ENCODE measurements around the gene CPNE2.
A peak's percentile ranks its signal among the peaks of the same experiment; 100 is the strongest.
"Not testable (repeated sequence)": the region's sequence is repeated elsewhere in the genome, so short reads cannot be mapped to it uniquely, and the experiment has no call there.

CPNE2 gene

DNA sequence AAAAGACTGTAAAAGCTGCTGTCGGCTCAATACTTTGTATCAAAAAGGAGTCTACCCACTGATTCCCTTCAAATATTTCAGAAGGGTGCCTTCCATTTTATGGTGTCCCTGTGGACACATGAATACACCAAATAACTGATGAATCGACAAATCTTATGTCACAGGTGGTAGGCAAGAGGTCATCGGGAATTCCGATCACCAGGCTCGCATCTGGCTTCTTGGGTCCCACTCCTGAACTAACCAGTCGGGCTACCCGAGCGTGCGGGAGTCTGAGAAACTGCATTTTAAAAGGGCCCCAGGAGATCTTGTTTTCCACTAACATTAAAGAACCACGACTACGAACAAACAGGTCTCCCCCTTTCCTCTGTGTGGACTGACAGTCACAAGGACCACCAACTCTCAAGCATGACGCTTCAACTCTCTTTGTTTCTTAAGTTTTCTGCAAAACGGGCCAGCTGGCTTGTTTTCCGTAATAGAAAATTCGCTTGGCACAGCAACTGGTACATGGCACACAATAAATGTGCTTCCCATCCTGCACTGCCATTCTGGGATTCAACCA lies 92.6 kb downstream of the CPNE2 start:
- H3K4me3 ChIP-seq (ENCODE audit: low read length), result peak overlapping the region; percentile 86
- peak overlapping the region; percentile 94 for H3K27ac ChIP-seq (ENCODE audit: low read depth, low read length)
- peak overlapping the region; percentile 88 for H3K9ac ChIP-seq (ENCODE audit: low read length)
- H3K27me3 ChIP-seq (ENCODE audit: control insufficient read depth, insufficient read depth, low read length), result no peaks in the 10 kb centered on the region
- H3K36me3 ChIP-seq (ENCODE audit: control insufficient read depth, insufficient read depth, low read length), result no peaks in the 10 kb centered on the region
- peaks cover 9% of the 10 kb centered on the region for H3K4me1 ChIP-seq (ENCODE audit: control insufficient read depth, insufficient read depth, low read length)

- Histone ChIP-seq H3K4me3 (ENCODE audit: low read length) (peak overlapping the region; percentile 86), H3K36me3 (ENCODE audit: control insufficient read depth, insufficient read depth, low read length) (no peaks in the 10 kb centered on the region), H3K4me1 (ENCODE audit: control insufficient read depth, insufficient read depth, low read length) (peaks cover 10% of the 10 kb centered on the region), H3K27ac (ENCODE audit: low read depth, low read length) (peak overlapping the region; percentile 94), H3K9ac (ENCODE audit: low read length) (peak overlapping the region; percentile 88), H3K27me3 (ENCODE audit: control insufficient read depth, insufficient read depth, low read length) (no peaks in the 10 kb centered on the region)
Observed at GRCh38 chr16:57185446-57185944, 93.1 kb downstream of the CPNE2 start.

- H3K4me3 ChIP-seq (ENCODE audit: low read length), result peak within 1 kb of the TSS; percentile 97
- no peaks in the 10 kb centered on the region for H3K27me3 ChIP-seq (ENCODE audit: control insufficient read depth, insufficient read depth, low read length)
- H3K27ac ChIP-seq (ENCODE audit: low read depth, low read length), result peak within 1 kb of the TSS; percentile 97
- peaks cover 12% of the 10 kb centered on the region for H3K4me1 ChIP-seq (ENCODE audit: control insufficient read depth, insufficient read depth, low read length)
- H3K36me3 ChIP-seq (ENCODE audit: control insufficient read depth, insufficient read depth, low read length), result no peaks in the 10 kb centered on the region
- peak within 1 kb of the TSS; percentile 88 for H3K9ac ChIP-seq (ENCODE audit: low read length)
Observed at GRCh38 chr16:57185945-57186871, 93.8 kb downstream of the CPNE2 start, which contains the start of the genes PSME3IP1 and RSPRY1. TSS of gene PSME3IP1 (minus strand) at chr16:57186039. CDS start at chr16:57173854, 12,185 bp downstream. TSS of gene RSPRY1 (plus strand) at chr16:57186329. CDS start at chr16:57204659, 18,330 bp downstream.

GRCh38 chr16:57186872-57187854 lies 94.8 kb downstream of the CPNE2 start:
- H3K36me3 ChIP-seq (ENCODE audit: control insufficient read depth, insufficient read depth, low read length), result no peaks in the 10 kb centered on the region
- peak overlapping the region; percentile 63 for H3K9ac ChIP-seq (ENCODE audit: low read length)
- peak overlapping the region; percentile 97 for H3K27ac ChIP-seq (ENCODE audit: low read depth, low read length)
- H3K4me1 ChIP-seq (ENCODE audit: control insufficient read depth, insufficient read depth, low read length), result peaks cover 15% of the 10 kb centered on the region
- H3K4me3 ChIP-seq (ENCODE audit: low read length), result peak overlapping the region; percentile 97
- no peaks in the 10 kb centered on the region for H3K27me3 ChIP-seq (ENCODE audit: control insufficient read depth, insufficient read depth, low read length)

DNA sequence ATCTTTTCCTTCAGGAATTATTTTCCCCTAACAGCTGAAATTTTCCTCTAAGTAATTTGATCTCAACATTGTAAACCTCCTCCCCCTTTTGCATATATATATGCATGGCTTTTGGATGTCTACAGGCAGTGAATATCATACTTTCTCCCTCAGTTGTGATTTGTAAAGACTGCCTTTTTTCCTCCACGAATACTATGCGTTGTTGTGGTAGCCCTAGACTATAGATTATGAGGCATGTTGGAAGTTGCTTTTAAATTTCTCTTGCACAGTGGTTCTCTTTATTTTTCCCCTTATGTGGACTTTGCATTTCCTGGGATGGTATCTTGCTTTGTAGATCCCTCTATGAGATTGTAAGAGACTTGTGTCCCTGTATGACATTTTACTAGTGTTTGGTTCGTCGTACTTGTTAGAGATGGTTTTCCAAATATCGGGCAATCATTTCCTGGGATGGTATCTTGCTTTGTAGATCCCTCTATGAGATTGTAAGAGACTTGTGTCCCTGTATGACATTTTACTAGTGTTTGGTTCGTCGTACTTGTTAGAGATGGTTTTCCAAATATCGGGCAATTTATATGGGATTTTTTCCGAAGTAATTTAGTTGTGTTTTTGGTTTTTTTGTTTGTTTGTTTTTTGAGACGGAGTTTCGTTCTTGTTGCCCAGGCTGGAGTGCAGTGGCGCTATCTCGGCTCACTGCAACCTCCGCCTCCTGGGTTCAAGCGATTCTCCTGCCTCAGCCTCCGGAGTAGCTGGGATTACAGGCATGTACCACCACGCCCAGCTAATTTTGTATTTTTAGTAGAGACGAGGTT lies 95.7 kb downstream of the CPNE2 start:
- not testable (repeated sequence) for H3K9ac ChIP-seq (ENCODE audit: low read length); H3K27me3 ChIP-seq (ENCODE audit: control insufficient read depth, insufficient read depth, low read length); H3K27ac ChIP-seq (ENCODE audit: low read depth, low read length); H3K36me3 ChIP-seq (ENCODE audit: control insufficient read depth, insufficient read depth, low read length)
- Histone ChIP-seq H3K4me1 (ENCODE audit: control insufficient read depth, insufficient read depth, low read length) (peaks cover 17% of the 10 kb centered on the region), H3K4me3 (ENCODE audit: low read length) (peak overlapping the region; percentile 97)

- Histone ChIP-seq H3K4me1 (ENCODE audit: control insufficient read depth, insufficient read depth, low read length) (peaks cover 17% of the 10 kb centered on the region), H3K27ac (ENCODE audit: low read depth, low read length) (no peak overlapping the region), H3K9ac (ENCODE audit: low read length) (no peak overlapping the region), H3K27me3 (ENCODE audit: control insufficient read depth, insufficient read depth, low read length) (no peaks in the 10 kb centered on the region), H3K4me3 (ENCODE audit: low read length) (no peak overlapping the region), H3K36me3 (ENCODE audit: control insufficient read depth, insufficient read depth, low read length) (no peaks in the 10 kb centered on the region)
Observed at GRCh38 chr16:57188711-57189002, 96.3 kb downstream of the CPNE2 start.

GRCh38 chr16:57189527-57189926 lies 97.1 kb downstream of the CPNE2 start:
- not testable (repeated sequence) for H3K9ac ChIP-seq (ENCODE audit: low read length); H3K27me3 ChIP-seq (ENCODE audit: control insufficient read depth, insufficient read depth, low read length); H3K27ac ChIP-seq (ENCODE audit: low read depth, low read length); H3K36me3 ChIP-seq (ENCODE audit: control insufficient read depth, insufficient read depth, low read length); H3K4me3 ChIP-seq (ENCODE audit: low read length)
- H3K4me1 ChIP-seq (ENCODE audit: control insufficient read depth, insufficient read depth, low read length), result peaks cover 23% of the 10 kb centered on the region

GRCh38 chr16:57190136-57190535 lies 97.8 kb downstream of the CPNE2 start:
- Histone ChIP-seq H3K27ac (ENCODE audit: low read depth, low read length) (no peak overlapping the region), H3K36me3 (ENCODE audit: control insufficient read depth, insufficient read depth, low read length) (no peaks in the 10 kb centered on the region), H3K27me3 (ENCODE audit: control insufficient read depth, insufficient read depth, low read length) (no peaks in the 10 kb centered on the region), H3K9ac (ENCODE audit: low read length) (no peak overlapping the region), H3K4me3 (ENCODE audit: low read length) (no peak overlapping the region), H3K4me1 (ENCODE audit: control insufficient read depth, insufficient read depth, low read length) (peaks cover 19% of the 10 kb centered on the region)

DNA sequence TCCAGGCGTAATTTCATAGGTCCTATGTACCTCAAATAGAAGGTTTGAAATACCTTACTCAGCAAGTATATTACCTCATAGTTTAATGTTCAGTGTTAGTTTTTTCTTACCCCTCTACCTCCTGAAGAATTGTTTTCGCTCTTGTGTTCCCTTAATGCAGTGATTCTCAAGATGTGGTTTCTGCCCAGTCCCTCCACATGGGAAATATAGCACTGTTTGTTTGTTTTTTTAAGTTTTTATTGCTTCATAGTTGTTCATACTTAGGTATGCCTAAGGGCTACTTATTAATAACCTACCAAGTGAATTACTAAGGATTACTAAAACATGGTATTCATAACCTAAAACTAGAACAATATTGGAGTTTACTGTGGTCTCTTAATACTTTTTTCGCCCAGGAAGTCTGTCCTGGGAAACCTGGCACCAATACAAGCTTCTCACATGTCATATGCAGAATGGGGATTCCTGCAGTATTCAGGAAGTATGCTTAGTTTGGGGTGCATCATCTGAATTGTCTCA lies 98.7 kb downstream of the CPNE2 start:
- no peak overlapping the region for H3K27ac ChIP-seq (ENCODE audit: low read depth, low read length)
- no peaks in the 10 kb centered on the region for H3K27me3 ChIP-seq (ENCODE audit: control insufficient read depth, insufficient read depth, low read length)
- H3K4me3 ChIP-seq (ENCODE audit: low read length), result no peak overlapping the region
- H3K4me1 ChIP-seq (ENCODE audit: control insufficient read depth, insufficient read depth, low read length), result peaks cover 20% of the 10 kb centered on the region
- no peaks in the 10 kb centered on the region for H3K36me3 ChIP-seq (ENCODE audit: control insufficient read depth, insufficient read depth, low read length)
- H3K9ac ChIP-seq (ENCODE audit: low read length), result no peak overlapping the region

- H3K9ac ChIP-seq (ENCODE audit: low read length), result no peak overlapping the region
- H3K27ac ChIP-seq (ENCODE audit: low read depth, low read length), result no peak overlapping the region
- H3K4me3 ChIP-seq (ENCODE audit: low read length), result no peak overlapping the region
- peaks cover 30% of the 10 kb centered on the region for H3K4me1 ChIP-seq (ENCODE audit: control insufficient read depth, insufficient read depth, low read length)
- H3K36me3 ChIP-seq (ENCODE audit: control insufficient read depth, insufficient read depth, low read length), result no peaks in the 10 kb centered on the region
- no peaks in the 10 kb centered on the region for H3K27me3 ChIP-seq (ENCODE audit: control insufficient read depth, insufficient read depth, low read length)
Observed at GRCh38 chr16:57192146-57192545, 99.8 kb downstream of the CPNE2 start.

DNA sequence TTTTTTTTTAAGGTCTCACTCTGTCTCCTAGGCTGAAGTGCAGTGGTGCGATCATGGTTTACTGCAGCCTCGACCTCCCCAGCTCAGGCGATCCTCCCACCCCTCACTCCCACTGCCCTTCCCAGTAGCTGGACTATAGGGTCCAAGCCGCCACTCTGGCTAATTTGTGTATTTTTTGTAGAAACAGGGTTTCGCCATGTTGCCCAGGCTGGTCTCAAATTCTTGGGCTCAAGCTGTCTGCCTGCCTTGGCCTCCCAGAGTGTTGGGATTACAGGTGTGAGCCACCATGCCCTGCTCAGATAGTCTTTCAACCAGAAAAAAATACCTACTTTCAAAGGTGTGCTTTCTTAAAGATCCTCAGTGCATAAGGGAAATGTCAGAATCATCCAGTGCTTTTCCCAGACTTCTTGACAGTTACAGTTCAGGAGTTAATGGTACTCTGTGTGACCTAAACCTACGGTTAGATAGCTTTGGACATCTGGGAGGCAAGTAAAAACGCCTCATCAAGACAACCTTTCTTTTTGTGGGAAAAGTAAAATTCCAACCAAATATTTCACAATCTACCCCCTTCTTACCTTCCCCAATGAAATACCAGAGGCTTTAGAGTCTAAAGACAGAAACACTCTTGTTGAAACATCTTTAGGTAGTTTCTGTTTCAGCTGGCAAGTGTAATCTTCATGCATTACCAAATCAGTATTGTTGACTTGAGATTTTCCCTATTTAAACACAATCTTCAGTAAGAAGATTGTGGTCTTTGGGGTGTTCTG lies 100.5 kb downstream of the CPNE2 start:
- no peak overlapping the region for H3K4me3 ChIP-seq (ENCODE audit: low read length)
- H3K36me3 ChIP-seq (ENCODE audit: control insufficient read depth, insufficient read depth, low read length), result no peaks in the 10 kb centered on the region
- H3K27me3 ChIP-seq (ENCODE audit: control insufficient read depth, insufficient read depth, low read length), result no peaks in the 10 kb centered on the region
- no peak overlapping the region for H3K9ac ChIP-seq (ENCODE audit: low read length)
- H3K4me1 ChIP-seq (ENCODE audit: control insufficient read depth, insufficient read depth, low read length), result peaks cover 28% of the 10 kb centered on the region
- H3K27ac ChIP-seq (ENCODE audit: low read depth, low read length), result no peak overlapping the region

All from rectal smooth muscle tissue (tissue), 1 donor.